ENCODE results near the gene ANKH.

Gene ANKH

DNA sequence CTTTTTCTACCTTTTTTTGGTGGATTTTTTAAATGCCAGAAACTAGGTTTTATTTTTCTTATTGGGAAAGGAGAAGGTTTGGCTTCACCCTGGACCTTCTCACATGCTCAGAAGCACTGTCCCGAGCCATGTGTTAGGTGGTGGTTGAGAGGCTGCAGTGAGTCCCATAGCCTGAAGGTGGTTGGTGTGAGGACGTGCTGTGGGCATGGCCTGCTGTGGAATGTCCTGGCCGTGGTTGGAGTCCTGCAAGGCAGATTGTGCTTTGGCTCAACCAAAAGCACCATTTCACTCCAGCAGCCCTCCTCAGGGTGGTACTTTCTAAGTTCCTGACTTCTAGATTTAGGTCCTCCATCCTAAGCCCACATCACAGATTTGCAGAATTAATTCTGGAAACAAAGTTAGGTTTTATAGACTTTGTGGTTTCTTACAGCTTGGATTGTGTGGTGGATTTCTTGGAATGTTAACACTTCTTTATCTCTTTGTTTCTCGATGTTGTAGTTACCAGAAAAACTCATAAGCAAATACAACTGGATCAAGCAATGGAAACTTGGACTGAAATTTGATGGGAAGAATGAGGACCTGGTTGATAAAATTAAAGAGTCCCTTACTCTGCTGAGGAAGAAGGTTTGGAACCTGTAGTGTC, 184.4 kb downstream of the ANKH start:
- DNase-seq (ENCODE audit: low read depth) = peak; percentile 20
- no peak overlapping the region for H3K4me3 ChIP-seq (ENCODE audit: control insufficient read depth, low read depth, low read length)
- TF ChIP-seq, protein P1, sequence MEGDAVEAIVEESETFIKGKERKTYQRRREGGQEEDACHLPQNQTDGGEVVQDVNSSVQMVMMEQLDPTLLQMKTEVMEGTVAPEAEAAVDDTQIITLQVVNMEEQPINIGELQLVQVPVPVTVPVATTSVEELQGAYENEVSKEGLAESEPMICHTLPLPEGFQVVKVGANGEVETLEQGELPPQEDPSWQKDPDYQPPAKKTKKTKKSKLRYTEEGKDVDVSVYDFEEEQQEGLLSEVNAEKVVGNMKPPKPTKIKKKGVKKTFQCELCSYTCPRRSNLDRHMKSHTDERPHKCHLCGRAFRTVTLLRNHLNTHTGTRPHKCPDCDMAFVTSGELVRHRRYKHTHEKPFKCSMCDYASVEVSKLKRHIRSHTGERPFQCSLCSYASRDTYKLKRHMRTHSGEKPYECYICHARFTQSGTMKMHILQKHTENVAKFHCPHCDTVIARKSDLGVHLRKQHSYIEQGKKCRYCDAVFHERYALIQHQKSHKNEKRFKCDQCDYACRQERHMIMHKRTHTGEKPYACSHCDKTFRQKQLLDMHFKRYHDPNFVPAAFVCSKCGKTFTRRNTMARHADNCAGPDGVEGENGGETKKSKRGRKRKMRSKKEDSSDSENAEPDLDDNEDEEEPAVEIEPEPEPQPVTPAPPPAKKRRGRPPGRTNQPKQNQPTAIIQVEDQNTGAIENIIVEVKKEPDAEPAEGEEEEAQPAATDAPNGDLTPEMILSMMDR (IDR thresholded peaks at IDR 0.05; ENCODE audit: control insufficient read depth, insufficient read depth, low read depth, low read length, missing control alignments) = no peak

- no peak overlapping the region for H3K4me3 ChIP-seq (ENCODE audit: control insufficient read depth, low read depth, low read length)
- no peak for DNase-seq (ENCODE audit: low read depth)
- TF ChIP-seq, protein P1 (IDR thresholded peaks at IDR 0.05; ENCODE audit: control insufficient read depth, insufficient read depth, low read depth, low read length, missing control alignments) = no peak
Observed at GRCh38 chr5:14686517-14686916, 185.1 kb downstream of the ANKH start.

GRCh38 chr5:14685757-14686156, 185.8 kb downstream of the ANKH start:
- TF ChIP-seq, protein P1 (IDR thresholded peaks at IDR 0.05; ENCODE audit: control insufficient read depth, insufficient read depth, low read depth, low read length, missing control alignments) = peak; percentile 69
- DNase-seq (ENCODE audit: low read depth) = no peak

GRCh38 chr5:14684757-14685156, 186.8 kb downstream of the ANKH start:
- TF ChIP-seq, protein P1 (IDR thresholded peaks at IDR 0.05; ENCODE audit: control insufficient read depth, insufficient read depth, low read depth, low read length, missing control alignments) = no peak
- no peak for DNase-seq (ENCODE audit: low read depth)
- no peak overlapping the region for H3K4me3 ChIP-seq (ENCODE audit: control insufficient read depth, low read depth, low read length)

More at GRCh38 chr5:14685757-14686156, 185.8 kb downstream of the ANKH start:
- no peak overlapping the region for H3K4me3 ChIP-seq (ENCODE audit: control insufficient read depth, low read depth, low read length)

DNA sequence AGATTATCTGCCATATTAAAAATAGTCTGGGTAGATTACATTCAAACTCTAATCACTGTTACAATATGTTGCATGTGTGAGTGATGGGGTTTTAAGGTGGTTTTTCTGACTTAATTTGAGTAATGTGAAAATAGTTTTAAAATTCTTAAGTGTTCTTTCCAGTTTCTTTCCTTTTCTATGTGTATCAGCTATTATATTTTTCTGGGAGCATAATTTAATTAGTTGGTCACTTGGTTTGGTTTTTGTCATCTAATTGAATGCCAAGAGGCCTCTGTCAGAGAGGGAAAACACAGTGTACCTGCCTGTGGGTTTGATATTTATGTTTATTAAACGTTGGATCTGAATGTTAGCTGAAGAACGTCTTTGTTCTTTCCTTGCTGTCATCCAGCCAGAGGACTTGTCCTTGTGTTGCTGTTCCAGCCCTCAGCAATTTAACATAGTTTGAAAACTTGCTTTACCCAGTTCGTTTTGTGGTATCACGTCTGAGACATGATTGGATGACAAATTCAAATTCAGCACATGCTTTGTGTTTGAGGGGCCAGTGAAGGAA, 187.6 kb downstream of the ANKH start:
- no peak overlapping the region for H3K4me3 ChIP-seq (ENCODE audit: control insufficient read depth, low read depth, low read length)
- no peak for DNase-seq (ENCODE audit: low read depth)
- TF ChIP-seq, protein P1 (IDR thresholded peaks at IDR 0.05; ENCODE audit: control insufficient read depth, insufficient read depth, low read depth, low read length, missing control alignments) = no peak

GRCh38 chr5:14681236-14681752, 190.3 kb downstream of the ANKH start:
- H3K4me3 ChIP-seq (ENCODE audit: control insufficient read depth, low read depth, low read length) = no peak overlapping the region
- TF ChIP-seq, protein P1 (IDR thresholded peaks at IDR 0.05; ENCODE audit: control insufficient read depth, insufficient read depth, low read depth, low read length, missing control alignments) = no peak
- no peak for DNase-seq (ENCODE audit: low read depth)
